Stomach (tissue), 4 donors: Measurements from ENCODE around the gene WDR45B.

ENCODE experiments used
- CTCF ChIP-seq, 7 experiments: fragments of 450-650 bp in 4 of 7; fragments of 200-600 bp in 3 of 7; sonication (generic) in 3 of 7; IDR thresholded peaks; one replicate each; pipeline ENCODE4 v1.5.1; 2016 to 2019; ENCODE audit warnings: antibody characterized with exemption in 7 of 7, control low read depth in 2 of 7, mild to moderate bottlenecking in 1 of 7
- EP300 ChIP-seq: sonication (generic); formaldehyde crosslinking; IDR thresholded peaks from one replicate; pipeline ENCODE4 v1.6.1; 2017; ENCODE audit warnings: antibody characterized with exemption
- POLR2A ChIP-seq, 4 donors: fragments of 450-650 bp; IDR thresholded peaks; one replicate each; pipeline ENCODE4 v1.6.1; 2016; ENCODE audit warnings: antibody characterized with exemption in 4 of 4, control low read depth in 2 of 4, mild to moderate bottlenecking in 1 of 4, moderate library complexity in 1 of 4

GRCh38 chr17:82619641-82620040, 28.6 kb downstream of the WDR45B start:
- TF ChIP-seq CTCF (IDR thresholded peaks at IDR 0.05) = no peak
- TF ChIP-seq POLR2A (IDR thresholded peaks at IDR 0.05) = no peak
- TF ChIP-seq EP300 = no peak
